Effector memory CD8-positive, alpha-beta T cell (primary cell): ENCODE results near the gene MTUS2.

Source experiments
- ATAC-seq: fragments of 150-1000 bp; cut with Tn5 transposase; replicated peaks from 2 replicates; pipeline ENCODE4 v1.10.0; 2021; ENCODE audit warnings: mild to moderate bottlenecking, moderate library complexity
- DNase-seq, 3 experiments: peaks; one replicate each; pipeline ENCODE4 v3.0.0; 2021
- H3K27ac Mint-ChIP-seq, 2 donors: one replicate each; pipeline ENCODE4 v1.8.0; 2022; ENCODE audit warnings: mild to moderate bottlenecking in 2 of 2, mixed read lengths in 2 of 2, moderate library complexity in 2 of 2
- H3K27me3 Mint-ChIP-seq, 2 donors: one replicate each; pipeline ENCODE4 v1.8.0; 2022; ENCODE audit warnings: mixed read lengths in 2 of 2
- H3K36me3 Mint-ChIP-seq: one replicate; pipeline ENCODE4 v1.8.0; 2022; ENCODE audit warnings: mild to moderate bottlenecking, moderate library complexity, mixed read lengths; ENCODE audit not compliant: insufficient read depth
- H3K4me1 Mint-ChIP-seq, 2 donors: one replicate each; pipeline ENCODE4 v1.8.0; 2022; ENCODE audit warnings: low read depth in 2 of 2, mixed read lengths in 2 of 2
- H3K4me3 Mint-ChIP-seq, 2 donors: one replicate each; pipeline ENCODE4 v1.8.0; 2022; ENCODE audit warnings: mild to moderate bottlenecking in 2 of 2, mixed read lengths in 2 of 2, moderate library complexity in 2 of 2
- H3K9me3 Mint-ChIP-seq, 2 donors: one replicate each; pipeline ENCODE4 v1.8.0; 2022; ENCODE audit warnings: mixed read lengths in 2 of 2

MTUS2 gene

DNA sequence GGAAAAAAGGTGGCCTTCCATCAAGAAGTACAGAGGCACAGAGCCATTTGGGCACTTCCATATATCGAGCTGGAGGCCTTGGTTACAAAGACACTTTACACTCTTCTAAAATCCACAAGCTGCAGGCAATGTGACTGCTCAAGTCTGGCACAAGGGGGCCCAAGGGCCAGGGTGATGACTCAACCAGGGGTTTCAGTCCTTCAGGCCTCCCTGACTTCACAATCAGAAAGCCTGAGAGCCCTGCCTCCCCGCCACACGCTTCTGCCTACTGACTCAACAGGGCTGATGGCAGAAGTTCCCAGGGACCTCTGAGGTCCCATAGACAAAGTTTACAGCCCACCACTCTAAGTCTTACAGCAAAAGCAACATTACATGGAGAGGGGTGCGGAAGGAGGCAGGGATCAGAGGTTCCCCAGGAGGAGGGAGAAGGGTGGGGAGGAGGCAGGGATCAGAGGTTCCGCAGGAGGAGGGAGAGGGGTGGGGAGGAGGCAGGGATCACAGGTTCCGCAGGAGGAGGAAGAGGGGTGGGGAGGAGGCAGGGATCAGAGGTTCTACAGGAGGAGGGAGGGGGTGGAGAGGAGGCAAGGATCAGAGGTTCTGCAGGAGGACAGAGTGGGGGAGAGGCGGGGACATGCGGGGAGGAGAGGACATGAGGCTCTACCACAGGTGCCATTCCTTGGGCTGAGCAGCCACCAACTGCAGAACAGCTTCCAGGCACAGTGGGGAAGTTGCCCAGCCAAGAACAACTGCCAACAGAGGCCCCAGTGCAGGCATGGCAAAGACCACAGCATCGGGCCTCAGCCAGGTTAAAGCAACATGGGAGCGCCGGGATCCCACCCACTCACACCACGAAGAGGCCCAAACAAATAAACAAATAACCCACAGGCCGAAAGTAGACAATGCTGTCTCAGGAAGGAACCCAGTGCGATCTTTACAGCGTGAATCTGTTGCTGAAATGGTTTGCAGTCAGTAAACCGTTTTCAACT, 723.4 kb downstream of the MTUS2 start:
- peak overlapping the region; percentile 73 to 81 for H3K27ac Mint-ChIP-seq
- DNase-seq (no peak), ATAC-seq (no peak)

DNA sequence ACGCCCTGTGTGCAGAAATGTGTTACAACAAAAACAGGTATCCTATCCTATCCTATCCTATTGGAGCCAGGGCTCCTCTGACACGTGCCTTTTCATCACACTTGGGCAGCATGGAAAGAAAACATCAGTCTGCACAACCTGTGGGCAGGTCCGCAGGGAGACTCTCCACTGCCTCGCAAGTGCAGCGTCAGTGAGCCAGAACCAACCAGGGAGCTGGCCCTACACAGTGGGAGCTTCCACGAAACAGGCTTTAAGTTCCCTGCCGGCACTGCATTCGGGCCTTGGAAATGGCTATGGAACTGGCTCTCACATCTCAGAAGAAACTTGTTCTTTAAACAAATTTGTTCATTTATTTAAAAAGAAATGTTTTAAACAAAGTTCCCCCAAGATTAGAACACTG, 725.8 kb downstream of the MTUS2 start:
- peaks cover 6 to 12% of the 10 kb centered on the region in 2 donors for H3K4me1 Mint-ChIP-seq
- no peaks in the 10 kb centered on the region for H3K27me3 Mint-ChIP-seq
- H3K9me3 Mint-ChIP-seq = no peaks in the 10 kb centered on the region
- H3K27ac Mint-ChIP-seq = peak overlapping the region in 1 of 2 donors; percentile 41
- DNase-seq = no peak
- peaks cover 15% of the 10 kb centered on the region for H3K36me3 Mint-ChIP-seq
- ATAC-seq = no peak
- no peak overlapping the region for H3K4me3 Mint-ChIP-seq

More for the DNA sequence above, 723.4 kb downstream of the MTUS2 start:
- Mint-ChIP-seq H3K36me3 (peaks cover 3% of the 10 kb centered on the region), H3K9me3 (no peaks in the 10 kb centered on the region), H3K4me1 (peaks cover 11 to 16% of the 10 kb centered on the region in 2 donors), H3K4me3 (no peak overlapping the region), H3K27me3 (no peaks in the 10 kb centered on the region)

DNA sequence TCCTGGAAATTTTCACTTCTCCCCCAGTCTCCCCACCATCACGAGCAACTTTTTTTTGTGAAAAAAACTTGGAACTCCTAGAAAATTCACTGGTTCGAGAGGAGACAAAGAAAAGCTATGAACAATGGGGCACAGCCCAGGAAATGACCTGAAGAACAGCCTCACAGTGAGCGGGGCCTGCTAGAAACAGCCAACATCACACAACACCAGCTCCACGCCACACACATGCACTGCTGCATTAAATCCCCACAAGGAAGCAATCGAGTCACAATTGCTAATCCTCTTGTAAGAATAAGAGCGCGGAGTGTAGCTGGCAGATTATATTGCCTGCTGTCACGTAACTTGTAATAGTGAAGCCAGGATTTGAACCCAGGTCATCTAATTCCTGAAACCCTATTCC, 726.5 kb downstream of the MTUS2 start:
- Mint-ChIP-seq H3K4me1 (peaks cover 3 to 10% of the 10 kb centered on the region in 2 donors), H3K27ac (no peak overlapping the region), H3K27me3 (no peaks in the 10 kb centered on the region), H3K9me3 (no peaks in the 10 kb centered on the region), H3K36me3 (peaks cover 15% of the 10 kb centered on the region), H3K4me3 (no peak overlapping the region)
- DNase-seq = no peak
- no peak for ATAC-seq

DNA sequence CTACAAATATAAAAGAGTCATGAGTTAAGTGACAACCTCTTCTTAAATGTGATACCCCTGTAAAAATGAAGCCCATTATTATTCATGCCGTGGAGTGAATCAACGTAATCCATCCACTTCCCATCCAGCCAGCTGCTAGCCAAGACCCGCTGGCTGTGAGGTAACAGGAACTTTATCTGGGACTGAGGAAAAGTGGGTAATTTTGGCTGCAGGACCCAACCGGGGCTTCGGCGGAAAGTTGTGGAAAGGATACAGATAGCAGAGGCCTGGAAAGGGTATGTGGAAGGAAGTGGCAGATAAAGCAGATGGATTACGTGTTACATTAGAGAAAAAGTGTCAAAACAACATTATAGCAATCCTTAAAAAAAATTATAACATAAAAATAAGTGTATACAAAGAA, 727.0 kb downstream of the MTUS2 start:
- DNase-seq (no peak), ATAC-seq (no peak)
- Mint-ChIP-seq H3K4me3 (no peak overlapping the region), H3K4me1 (peaks cover 3 to 10% of the 10 kb centered on the region in 2 donors), H3K27me3 (no peaks in the 10 kb centered on the region), H3K36me3 (peaks cover 15% of the 10 kb centered on the region), H3K27ac (no peak overlapping the region), H3K9me3 (no peaks in the 10 kb centered on the region)

DNA sequence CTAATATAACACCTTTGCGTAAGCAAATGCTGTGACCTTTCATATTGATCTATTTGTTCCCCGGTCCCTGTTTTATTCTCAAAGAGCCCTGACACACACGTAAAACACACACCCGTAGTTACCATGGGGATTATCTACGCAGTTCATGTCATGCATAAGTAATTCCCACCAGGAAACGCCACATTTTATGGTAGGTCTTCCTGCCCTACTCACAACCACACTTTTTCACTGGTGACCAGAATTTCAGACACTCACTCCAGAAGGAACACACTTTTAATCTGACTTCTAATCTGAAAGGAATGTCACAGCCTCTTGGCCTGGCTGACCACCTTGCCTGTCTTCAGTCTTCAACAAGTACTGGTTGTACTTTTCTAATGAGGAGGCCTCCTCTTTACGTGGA, 728.6 kb downstream of the MTUS2 start:
- Mint-ChIP-seq H3K27ac (peak overlapping the region in 1 of 2 donors; percentile 44), H3K4me1 (peaks cover 3 to 8% of the 10 kb centered on the region in 2 donors), H3K27me3 (no peaks in the 10 kb centered on the region), H3K4me3 (no peak overlapping the region), H3K36me3 (peaks cover 18% of the 10 kb centered on the region), H3K9me3 (no peaks in the 10 kb centered on the region)
- no peak for DNase-seq
- ATAC-seq = no peak

DNA sequence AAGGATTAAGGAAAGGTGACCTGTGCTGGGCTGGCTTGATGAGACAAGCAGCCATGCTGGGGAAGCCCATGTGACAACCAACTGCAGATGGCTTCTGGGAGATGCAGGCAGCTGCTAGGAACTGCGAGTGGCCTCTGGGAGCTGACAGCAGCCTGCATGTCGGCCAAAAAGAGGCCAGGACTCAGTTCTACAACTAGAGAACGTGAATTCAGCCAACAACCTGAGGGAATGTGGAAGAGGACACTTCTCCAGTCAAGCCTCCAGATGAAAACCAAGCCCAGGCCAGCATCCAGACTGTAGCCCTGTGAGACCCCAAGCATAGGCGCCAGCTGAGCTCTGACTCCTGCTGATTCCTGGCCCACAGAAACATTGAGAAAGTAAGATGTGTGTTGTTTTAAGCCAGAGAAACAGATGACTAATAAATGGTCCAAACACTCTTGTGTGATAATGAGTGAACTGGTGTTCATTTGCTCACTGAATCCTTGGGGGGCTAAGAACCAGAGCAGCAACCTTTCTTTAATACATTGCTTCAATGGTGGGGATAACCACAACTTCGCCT, 730.4 kb downstream of the MTUS2 start:
- ATAC-seq (no peak), DNase-seq (no peak)
- Mint-ChIP-seq H3K9me3 (no peaks in the 10 kb centered on the region), H3K27me3 (no peaks in the 10 kb centered on the region), H3K4me1 (peaks cover 3 to 7% of the 10 kb centered on the region in 2 donors), H3K27ac (no peak overlapping the region), H3K4me3 (no peak overlapping the region), H3K36me3 (peaks cover 20% of the 10 kb centered on the region)

DNA sequence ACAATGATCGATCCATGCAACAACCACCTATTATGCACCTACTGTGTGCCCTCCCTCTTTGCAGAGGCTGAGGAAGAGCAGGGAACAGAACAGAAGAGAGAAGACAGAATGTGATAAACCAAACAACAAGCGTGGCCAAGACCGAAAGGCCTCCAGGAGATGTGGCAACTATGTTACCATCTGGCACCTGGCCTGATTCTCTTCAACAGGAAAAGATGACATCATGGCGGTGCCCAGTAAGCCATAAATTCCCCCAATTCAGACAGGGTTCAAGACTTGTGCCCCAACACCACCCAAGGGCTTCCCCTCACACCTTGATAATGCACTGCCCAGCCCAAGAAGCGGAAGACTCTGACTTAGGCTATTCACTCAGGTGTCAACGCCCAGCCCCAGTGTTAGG, 731.1 kb downstream of the MTUS2 start:
- peaks cover 3 to 6% of the 10 kb centered on the region in 2 donors for H3K4me1 Mint-ChIP-seq

More for the DNA sequence above, 731.1 kb downstream of the MTUS2 start:
- Mint-ChIP-seq H3K9me3 (no peaks in the 10 kb centered on the region), H3K36me3 (peaks cover 20% of the 10 kb centered on the region), H3K27ac (peak overlapping the region in 1 of 2 donors; percentile 6), H3K27me3 (no peaks in the 10 kb centered on the region), H3K4me3 (no peak overlapping the region)
- DNase-seq (no peak), ATAC-seq (no peak)
